PC-9 (cell line): ENCODE data around the gene PTTG1IP. TPM values are rescaled to one million over a fixed set of nuclear protein-coding genes. Genes with fewer than 3 reads are reported as not detected.

Experiments
- BruUV-seq: library from RNA; stranded (reverse); fragments of 400-500 nt; replicated peaks from 2 replicates; lab custom pipeline; 2021; lab: Mats Ljungman, UMichigan
- CTCF ChIA-PET: fragments of 300-600 bp; sonication (Branson Sonifier 250); formaldehyde crosslinking; loops from one replicate; lab custom pipeline; 2022; ENCODE audit warnings: antibody characterized with exemption; lab: Charles Lee
- POLR2A ChIA-PET: fragments of 300-600 bp; sonication (Branson Sonifier 250); formaldehyde crosslinking; loops from one replicate; lab custom pipeline; 2022; ENCODE audit warnings: antibody characterized with exemption; ENCODE audit not compliant: unreplicated experiment; lab: Charles Lee
- DNase-seq, 2 experiments: peaks; one replicate each; pipeline versions ENCODE4 v3.0.0 to v3.0.0-alpha.2; 2015 to 2022; ENCODE audit warnings: mixed read lengths in 1 of 2
- H2AFZ ChIP-seq: fragments of 200-600 bp; sonication (generic); 2 replicates; pipeline ENCODE4 v1.8.1; 2017; ENCODE audit warnings: antibody characterized with exemption
- H3F3A ChIP-seq: fragments of 200-600 bp; sonication (generic); 2 replicates; pipeline ENCODE4 v1.8.1; 2017; ENCODE audit warnings: antibody characterized with exemption, mild to moderate bottlenecking, low read depth; ENCODE audit not compliant: insufficient read depth
- H3K27ac ChIP-seq: fragments of 200-600 bp; sonication (generic); 2 replicates; pipeline ENCODE4 v1.6.1; 2016; ENCODE audit warnings: mixed run types
- H3K27me3 ChIP-seq: fragments of 200-600 bp; sonication (generic); 2 replicates; pipeline ENCODE4 v1.6.1; 2016; ENCODE audit warnings: low read depth, mixed run types; ENCODE audit not compliant: insufficient read depth
- H3K36me3 ChIP-seq: fragments of 200-600 bp; sonication (generic); 2 replicates; pipeline ENCODE4 v1.6.1; 2016; ENCODE audit warnings: low read depth, mixed run types
- H3K4me1 ChIP-seq: fragments of 200-600 bp; sonication (generic); replicated peaks from 2 replicates; pipeline ENCODE4 v1.6.1; 2016; ENCODE audit warnings: mixed run types; ENCODE audit not compliant: insufficient read depth
- H3K4me2 ChIP-seq: fragments of 200-600 bp; sonication (generic); 2 replicates; pipeline ENCODE4 v1.6.1; 2017; ENCODE audit warnings: mixed run types
- H3K4me3 ChIP-seq: fragments of 200-600 bp; sonication (generic); 2 replicates; pipeline ENCODE4 v1.6.1; 2016; ENCODE audit warnings: mixed run types
- H3K79me2 ChIP-seq: fragments of 200-600 bp; sonication (generic); 2 replicates; pipeline ENCODE4 v1.6.1; 2017; ENCODE audit warnings: low read depth, mixed run types
- H3K9me2 ChIP-seq: fragments of 200-600 bp; sonication (generic); 2 replicates; pipeline ENCODE4 v1.8.1; 2017; ENCODE audit warnings: mild to moderate bottlenecking; ENCODE audit not compliant: insufficient read depth
- H3K9me3 ChIP-seq: fragments of 200-600 bp; sonication (generic); 2 replicates; pipeline ENCODE4 v1.8.1; 2016; ENCODE audit warnings: low read depth; ENCODE audit not compliant: insufficient read depth
- H4K20me1 ChIP-seq: fragments of 200-600 bp; sonication (generic); 2 replicates; pipeline ENCODE4 v1.8.1; 2017; ENCODE audit not compliant: insufficient read depth
- EZH2 ChIP-seq: fragments of 200-600 bp; sonication (generic); IDR thresholded peaks from 2 replicates; pipeline ENCODE4 v1.8.0; 2017; ENCODE audit warnings: antibody characterized with exemption, low read depth
- intact Hi-C: fragments of 100-400 bp; cut with micrococcal nuclease; formaldehyde crosslinking; loops from one replicate; pipeline ENCODE4 v1.10.0; 2022; ENCODE audit not compliant: unreplicated experiment
- total RNA-seq: library from RNA; stranded (reverse); gene quantifications from 2 replicates; pipeline ENCODE4 v1.2.3, GENCODE V29; 2021
- TF ChIP-seq, protein P1 (sequence below): fragments of 200-600 bp; sonication (generic); conservative IDR thresholded peaks from 2 replicates; pipeline ENCODE4 v1.6.1; 2017; ENCODE audit warnings: mixed run types, antibody characterized with exemption, mild to moderate bottlenecking, moderate library complexity

The PTTG1IP gene
- total RNA-seq, 1 experiment from 2014 or later = 174 TPM

DNA sequence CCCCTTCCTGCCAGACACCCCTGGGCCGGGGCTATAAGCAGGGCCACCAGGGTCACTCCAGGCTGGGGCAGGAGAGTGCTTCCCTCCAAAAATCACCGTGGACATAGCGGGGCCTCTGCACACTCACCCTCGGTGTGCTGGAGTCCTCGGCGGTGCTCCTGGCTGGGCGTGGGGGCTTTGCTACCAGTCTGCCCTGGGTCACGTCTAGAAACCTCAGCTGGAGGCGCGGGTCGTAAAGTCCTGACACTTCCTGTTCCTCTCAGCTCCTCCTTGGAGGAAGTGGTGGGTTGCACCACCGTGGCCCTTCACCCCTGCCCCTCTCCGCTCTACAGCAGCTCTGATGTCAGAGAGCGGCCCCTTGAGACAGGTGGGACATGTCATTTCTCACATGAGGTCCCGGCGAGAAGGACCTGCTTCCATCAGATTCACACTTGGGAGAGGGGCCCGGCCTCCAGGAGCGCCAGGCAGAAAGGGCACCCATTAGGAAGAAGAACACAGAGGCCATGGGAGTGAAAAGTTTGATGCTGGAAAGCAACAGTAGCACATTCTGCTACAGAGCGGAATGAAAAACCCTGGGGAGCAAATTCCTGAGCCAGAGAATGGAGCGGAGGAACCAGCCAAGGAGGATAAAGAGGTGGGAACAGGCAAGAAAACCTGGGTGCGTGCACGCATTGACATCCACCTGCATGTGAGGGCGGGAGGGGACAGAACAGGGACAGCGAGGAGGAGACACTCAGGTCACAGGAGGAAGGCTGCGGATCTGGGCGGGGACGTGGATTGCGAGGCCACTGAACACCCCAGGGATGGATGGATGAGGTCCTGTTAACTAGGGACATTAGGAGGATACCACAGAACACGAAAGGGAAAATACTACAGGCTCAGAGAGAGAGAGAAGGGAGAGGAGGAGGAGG is 47.5 kb upstream of the PTTG1IP start, which contains the start of gene ITGB2:
Gene ITGB2, minus strand, starts transcription at position 206 of the 911 bp plus-strand sequence. CDS start 10,117 bp downstream, outside the sequence.
- Histone ChIP-seq H3K27me3 (no peaks in the 10 kb centered on the region), H3K79me2 (no peaks in the 10 kb centered on the region; the same call in 1 of the 2 replicates), H3K4me2 (no peak within 1 kb of the TSS), H3K9me2 (no peaks in the 10 kb centered on the region), H3K4me1 (peaks cover 39% of the 10 kb centered on the region), H3K36me3 (no peaks in the 10 kb centered on the region), H2AFZ (no peak within 1 kb of the TSS), H3K27ac (no peak within 1 kb of the TSS), H4K20me1 (no peaks in the 10 kb centered on the region), H3F3A (peaks cover 20% of the 10 kb centered on the region), H3K4me3 (no peak within 1 kb of the TSS), H3K9me3 (no peaks in the 10 kb centered on the region)
- ChIA-PET POLR2A (no interaction called here), CTCF (no interaction called here)
- intact Hi-C loops = no loop called here
- no TSS peak for BruUV-seq
- TF ChIP-seq, protein P1, sequence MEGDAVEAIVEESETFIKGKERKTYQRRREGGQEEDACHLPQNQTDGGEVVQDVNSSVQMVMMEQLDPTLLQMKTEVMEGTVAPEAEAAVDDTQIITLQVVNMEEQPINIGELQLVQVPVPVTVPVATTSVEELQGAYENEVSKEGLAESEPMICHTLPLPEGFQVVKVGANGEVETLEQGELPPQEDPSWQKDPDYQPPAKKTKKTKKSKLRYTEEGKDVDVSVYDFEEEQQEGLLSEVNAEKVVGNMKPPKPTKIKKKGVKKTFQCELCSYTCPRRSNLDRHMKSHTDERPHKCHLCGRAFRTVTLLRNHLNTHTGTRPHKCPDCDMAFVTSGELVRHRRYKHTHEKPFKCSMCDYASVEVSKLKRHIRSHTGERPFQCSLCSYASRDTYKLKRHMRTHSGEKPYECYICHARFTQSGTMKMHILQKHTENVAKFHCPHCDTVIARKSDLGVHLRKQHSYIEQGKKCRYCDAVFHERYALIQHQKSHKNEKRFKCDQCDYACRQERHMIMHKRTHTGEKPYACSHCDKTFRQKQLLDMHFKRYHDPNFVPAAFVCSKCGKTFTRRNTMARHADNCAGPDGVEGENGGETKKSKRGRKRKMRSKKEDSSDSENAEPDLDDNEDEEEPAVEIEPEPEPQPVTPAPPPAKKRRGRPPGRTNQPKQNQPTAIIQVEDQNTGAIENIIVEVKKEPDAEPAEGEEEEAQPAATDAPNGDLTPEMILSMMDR = no peak
- TF ChIP-seq EZH2 = no peak
- DNase-seq = no peak

DNA sequence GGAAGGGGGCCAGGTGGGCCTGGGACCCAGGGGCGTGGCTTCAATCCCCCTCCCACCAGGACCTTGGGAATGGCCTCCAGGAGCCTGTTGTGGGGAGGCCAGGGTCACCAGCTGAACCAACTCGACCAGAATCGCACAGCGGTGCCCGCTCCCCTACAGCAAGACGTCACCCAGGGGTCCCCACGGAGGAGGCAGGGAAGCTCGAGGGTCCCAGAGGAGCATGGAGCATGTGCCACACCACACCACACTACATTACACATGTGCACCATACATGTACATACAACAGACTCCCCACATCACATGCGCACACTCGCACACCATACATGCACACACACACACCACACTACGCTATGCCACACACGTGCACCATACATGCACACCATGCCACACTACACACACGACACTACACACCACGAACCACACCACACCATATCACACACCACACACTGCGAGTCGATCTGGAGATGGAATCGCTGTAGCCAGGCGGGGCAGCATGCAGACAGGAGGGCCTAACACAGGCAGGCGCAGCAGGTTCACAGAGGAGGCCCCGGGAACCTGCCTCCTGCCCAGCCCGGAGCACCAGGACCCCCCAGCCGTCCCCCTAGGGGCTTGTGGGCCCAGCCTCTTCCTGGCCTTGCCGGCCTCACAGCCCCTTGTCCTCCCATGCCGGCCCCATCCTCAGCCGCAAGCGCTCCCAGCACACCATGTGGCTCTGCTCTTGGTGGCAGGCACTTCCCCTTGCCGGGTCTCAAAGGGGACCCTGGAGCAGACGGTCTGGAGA is 46.6 kb upstream of the PTTG1IP start:
- TF ChIP-seq EZH2 = no peak
- TF ChIP-seq, protein P1 = no peak
- H3K9me3 ChIP-seq = no peaks in the 10 kb centered on the region
- H3F3A ChIP-seq = peaks cover 28% of the 10 kb centered on the region
- BruUV-seq = no TSS peak
- no peaks in the 10 kb centered on the region for H3K27me3 ChIP-seq
- no peaks in the 10 kb centered on the region for H3K9me2 ChIP-seq
- CTCF ChIA-PET = no interaction called here
- DNase-seq = no peak
- intact Hi-C loops = no loop called here
- POLR2A ChIA-PET = no interaction called here
- H3K79me2 ChIP-seq = peaks cover 7% of the 10 kb centered on the region
- H2AFZ ChIP-seq = no peak overlapping the region
- H3K4me2 ChIP-seq = no peak overlapping the region
- no peak overlapping the region for H3K27ac ChIP-seq
- no peaks in the 10 kb centered on the region for H4K20me1 ChIP-seq
- H3K4me3 ChIP-seq = no peak overlapping the region
- H3K4me1 ChIP-seq = peaks cover 39% of the 10 kb centered on the region
- H3K36me3 ChIP-seq = no peaks in the 10 kb centered on the region

DNA sequence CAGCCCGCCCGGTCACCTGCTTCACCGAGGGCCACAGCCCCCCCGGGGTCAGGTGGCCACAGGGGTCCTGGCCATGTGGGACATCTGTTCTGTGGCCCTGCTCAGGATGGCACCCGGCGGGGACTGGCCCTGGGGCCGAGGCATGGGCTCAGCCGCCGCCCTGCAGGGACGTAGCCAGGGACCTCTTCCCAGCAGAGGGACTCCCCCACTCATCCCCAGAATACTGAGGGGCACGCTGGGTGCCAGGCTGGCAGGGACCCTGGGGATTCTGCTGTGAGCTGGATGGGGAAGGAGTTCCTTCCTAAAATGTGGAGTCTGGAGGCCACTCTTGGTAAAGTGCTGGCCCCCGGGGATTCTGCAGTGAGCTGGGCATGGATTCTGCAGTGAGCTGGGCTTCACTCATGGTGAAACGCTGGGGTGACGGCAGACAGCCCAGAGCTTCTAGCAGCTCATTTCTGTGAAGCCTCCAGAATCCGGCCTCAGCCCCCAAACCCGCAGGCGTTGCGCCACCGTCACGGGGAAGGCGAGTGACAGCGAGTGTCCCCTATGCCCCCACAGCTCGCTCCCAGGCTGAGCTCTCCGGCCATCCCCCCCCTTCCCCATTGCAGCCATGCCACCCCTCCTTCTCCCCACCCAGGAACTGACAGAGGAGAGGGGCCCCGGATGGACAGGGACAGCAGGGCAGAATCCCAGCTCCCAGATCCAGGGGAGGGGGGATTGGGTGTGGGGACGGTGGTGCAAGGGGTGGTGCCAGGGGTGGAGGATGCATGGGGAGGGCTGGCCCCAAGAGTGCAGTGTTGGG is 45.8 kb upstream of the PTTG1IP start:
- BruUV-seq = no TSS peak
- ChIA-PET POLR2A (no interaction called here), CTCF (no interaction called here)
- H3K27me3 ChIP-seq = no peaks in the 10 kb centered on the region
- peaks cover 39% of the 10 kb centered on the region for H3K4me1 ChIP-seq
- no peaks in the 10 kb centered on the region for H4K20me1 ChIP-seq
- TF ChIP-seq, protein P1 = no peak
- TF ChIP-seq EZH2 = no peak
- DNase-seq = no peak
- H3K9me3 ChIP-seq = no peaks in the 10 kb centered on the region
- H3K9me2 ChIP-seq = no peaks in the 10 kb centered on the region
- no peak overlapping the region for H3K4me3 ChIP-seq
- no peak overlapping the region for H3K4me2 ChIP-seq
- no peak overlapping the region for H3K27ac ChIP-seq
- peaks cover 7% of the 10 kb centered on the region for H3K79me2 ChIP-seq
- H3F3A ChIP-seq = peaks cover 33% of the 10 kb centered on the region
- H2AFZ ChIP-seq = no peak overlapping the region
- intact Hi-C loops = no loop called here
- no peaks in the 10 kb centered on the region for H3K36me3 ChIP-seq
